ENCODE data around the gene PTPRN2.
"Not testable (repeated sequence)": the region's sequence is repeated elsewhere in the genome, so short reads cannot be mapped to it uniquely, and the experiment has no call there.

The PTPRN2 gene

DNA sequence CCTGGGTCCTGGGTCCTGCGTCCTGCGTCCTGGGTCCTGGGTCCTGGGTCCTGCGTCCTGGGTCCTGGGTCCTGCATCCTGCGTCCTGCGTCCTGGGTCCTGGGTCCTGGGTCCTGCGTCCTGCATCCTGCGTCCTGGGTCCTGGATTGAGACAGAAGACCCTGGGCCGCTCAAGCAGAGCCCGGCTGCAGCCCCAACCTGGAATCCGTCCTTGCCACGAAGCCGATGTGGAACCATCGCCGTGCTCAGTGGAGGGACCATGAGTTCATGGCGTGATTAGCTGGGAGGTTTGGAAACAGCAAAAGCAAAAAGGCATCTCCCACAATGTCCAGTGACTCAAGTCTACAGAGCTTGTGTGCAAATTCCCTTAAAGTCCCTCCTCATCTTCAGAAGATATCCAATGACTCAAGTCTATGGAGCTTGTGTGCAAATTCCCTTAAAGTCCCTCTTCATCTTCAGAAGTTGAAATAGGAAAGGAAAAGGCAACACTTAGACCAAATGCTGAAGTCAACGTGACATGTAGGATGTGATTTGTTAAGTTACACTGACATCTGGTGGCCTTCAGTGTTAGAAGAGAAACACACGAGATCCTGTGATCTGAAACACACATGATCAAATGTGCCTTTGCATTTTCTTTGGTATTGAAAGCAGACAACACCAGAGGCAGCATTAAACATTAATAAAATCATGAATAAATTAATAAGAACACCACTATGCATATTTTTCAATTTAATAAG lies 179.9 kb downstream of the PTPRN2 start:
- no peak overlapping the region for H3K9ac ChIP-seq (ENCODE audit: low read depth, low read length)
- no peaks in the 10 kb centered on the region for H3K9me3 ChIP-seq (ENCODE audit: control insufficient read depth, insufficient read depth, low read length)
- H3K4me1 ChIP-seq (ENCODE audit: insufficient read depth, low read length): no peaks in the 10 kb centered on the region
- no peaks in the 10 kb centered on the region for H3K36me3 ChIP-seq (ENCODE audit: insufficient read depth, low read length)

DNA sequence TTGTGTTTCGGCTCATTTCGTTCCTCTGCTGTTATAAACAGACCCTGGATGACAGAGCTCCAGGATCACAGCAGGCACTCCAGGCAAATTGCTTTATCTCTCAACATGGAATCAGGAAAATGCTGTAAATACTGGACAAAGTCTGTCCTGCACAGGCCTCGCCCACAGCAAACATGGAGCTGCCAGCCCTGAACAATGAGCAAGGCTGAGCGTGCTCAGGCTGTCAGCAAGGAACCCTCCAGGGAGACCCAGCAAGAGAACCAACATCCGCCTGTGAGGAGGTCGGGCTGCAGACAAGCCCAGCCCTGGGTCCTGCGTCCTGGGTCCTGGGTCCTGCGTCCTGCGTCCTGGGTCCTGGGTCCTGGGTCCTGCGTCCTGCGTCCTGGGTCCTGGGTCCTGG lies 180.8 kb downstream of the PTPRN2 start:
- Histone ChIP-seq H3K9ac (ENCODE audit: low read depth, low read length) (no peak overlapping the region), H3K36me3 (ENCODE audit: insufficient read depth, low read length) (no peaks in the 10 kb centered on the region), H3K4me1 (ENCODE audit: insufficient read depth, low read length) (no peaks in the 10 kb centered on the region), H3K9me3 (ENCODE audit: control insufficient read depth, insufficient read depth, low read length) (no peaks in the 10 kb centered on the region)

DNA sequence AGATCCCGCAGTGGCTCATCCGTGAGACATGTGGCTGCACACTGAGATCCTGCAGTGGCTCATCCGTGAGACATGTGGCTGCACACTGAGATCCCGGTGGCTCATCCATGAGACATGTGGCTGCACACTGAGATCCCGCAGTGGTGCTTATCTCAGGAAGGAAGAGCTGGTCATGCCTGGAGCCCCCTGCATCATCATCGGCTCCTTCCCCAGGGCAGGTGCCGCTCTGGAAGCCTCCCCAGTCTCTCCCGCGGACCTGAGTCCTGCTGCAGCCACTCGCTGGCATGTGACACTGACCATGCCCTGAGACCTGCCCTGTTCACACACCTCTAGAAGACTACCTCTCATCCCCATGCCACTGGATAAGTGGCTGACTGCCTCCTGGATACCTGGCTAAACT lies 181.3 kb downstream of the PTPRN2 start:
- Histone ChIP-seq H3K9ac (ENCODE audit: low read depth, low read length) (no peak overlapping the region), H3K9me3 (ENCODE audit: control insufficient read depth, insufficient read depth, low read length) (no peaks in the 10 kb centered on the region), H3K4me1 (ENCODE audit: insufficient read depth, low read length) (no peaks in the 10 kb centered on the region), H3K36me3 (ENCODE audit: insufficient read depth, low read length) (no peaks in the 10 kb centered on the region)

DNA sequence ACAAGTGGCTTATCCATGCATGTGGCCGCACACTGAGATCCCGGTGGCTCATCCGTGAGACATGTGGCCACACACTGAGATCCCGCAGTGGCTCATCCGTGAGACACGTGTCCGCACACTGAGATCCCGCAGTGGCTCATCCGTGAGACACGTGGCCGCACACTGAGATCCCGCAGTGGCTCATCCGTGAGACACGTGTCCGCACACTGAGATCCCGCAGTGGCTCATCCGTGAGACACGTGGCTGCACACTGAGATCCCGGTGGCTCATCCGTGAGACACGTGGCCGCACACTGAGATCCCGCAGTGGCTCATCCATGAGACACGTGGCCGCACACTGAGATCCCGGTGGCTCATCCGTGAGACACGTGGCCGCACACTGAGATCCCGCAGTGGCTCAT lies 181.9 kb downstream of the PTPRN2 start:
- H3K9me3 ChIP-seq (ENCODE audit: control insufficient read depth, insufficient read depth, low read length); H3K36me3 ChIP-seq (ENCODE audit: insufficient read depth, low read length); H3K9ac ChIP-seq (ENCODE audit: low read depth, low read length); H3K4me1 ChIP-seq (ENCODE audit: insufficient read depth, low read length): not testable (repeated sequence)

DNA sequence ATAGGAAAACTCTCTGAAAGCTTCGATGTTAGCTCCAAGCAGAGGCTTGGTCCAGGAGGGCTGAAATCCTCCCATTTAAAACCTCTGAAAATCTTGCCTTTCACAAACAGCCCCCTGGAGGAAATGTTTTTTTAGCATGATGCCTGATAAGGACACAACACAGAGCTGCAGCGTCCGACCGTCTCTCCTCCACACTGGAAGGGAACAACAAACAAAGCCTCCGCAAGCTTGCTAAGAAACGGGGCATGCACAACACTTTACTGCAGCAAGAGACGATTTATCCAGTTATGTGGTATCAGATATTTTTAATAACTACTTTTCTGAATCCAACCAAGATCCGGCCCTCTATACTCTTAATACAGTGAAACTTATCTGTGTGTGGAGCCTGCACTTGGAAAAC lies 182.3 kb downstream of the PTPRN2 start:
- H3K9ac ChIP-seq (ENCODE audit: low read depth, low read length): no peak overlapping the region
- H3K36me3 ChIP-seq (ENCODE audit: insufficient read depth, low read length): no peaks in the 10 kb centered on the region
- H3K4me1 ChIP-seq (ENCODE audit: insufficient read depth, low read length): no peaks in the 10 kb centered on the region
- no peaks in the 10 kb centered on the region for H3K9me3 ChIP-seq (ENCODE audit: control insufficient read depth, insufficient read depth, low read length)

DNA sequence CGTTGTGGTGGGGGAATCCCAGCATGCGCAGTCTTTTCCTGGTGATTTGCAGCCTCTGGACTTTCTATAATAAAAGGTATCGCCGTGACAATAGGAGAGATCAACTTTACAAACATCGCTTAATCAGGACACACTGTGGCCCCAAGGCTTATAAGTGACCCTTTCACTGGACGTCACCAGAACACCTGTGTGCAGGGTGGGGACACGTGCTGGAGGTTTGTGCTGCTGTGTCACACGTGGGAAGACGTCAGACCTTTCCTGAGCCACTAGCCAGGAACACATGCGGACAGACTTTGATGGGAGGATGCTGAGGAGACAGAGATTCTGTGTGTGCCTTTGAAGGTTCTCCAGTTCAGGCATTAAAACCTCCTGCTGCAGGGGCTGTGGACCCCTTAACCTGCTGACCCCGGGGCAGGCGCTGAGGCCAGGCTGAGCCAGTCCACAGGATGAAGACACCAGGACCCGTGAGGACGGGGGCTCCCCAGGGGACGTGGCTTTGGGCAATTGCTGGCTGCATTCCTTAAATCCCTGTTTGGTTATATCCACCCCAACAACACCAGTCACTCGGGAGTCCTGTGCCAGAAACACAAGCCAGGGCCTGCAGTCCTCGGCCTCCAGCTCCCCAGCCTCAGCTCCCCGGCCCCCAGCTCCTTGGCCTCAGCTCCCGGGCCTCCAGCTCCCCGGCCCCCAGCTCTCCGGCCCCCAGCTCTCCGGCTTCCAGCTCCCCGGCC lies 183.4 kb downstream of the PTPRN2 start:
- Histone ChIP-seq H3K9me3 (ENCODE audit: control insufficient read depth, insufficient read depth, low read length) (no peaks in the 10 kb centered on the region), H3K4me1 (ENCODE audit: insufficient read depth, low read length) (no peaks in the 10 kb centered on the region), H3K36me3 (ENCODE audit: insufficient read depth, low read length) (no peaks in the 10 kb centered on the region), H3K9ac (ENCODE audit: low read depth, low read length) (no peak overlapping the region)

DNA sequence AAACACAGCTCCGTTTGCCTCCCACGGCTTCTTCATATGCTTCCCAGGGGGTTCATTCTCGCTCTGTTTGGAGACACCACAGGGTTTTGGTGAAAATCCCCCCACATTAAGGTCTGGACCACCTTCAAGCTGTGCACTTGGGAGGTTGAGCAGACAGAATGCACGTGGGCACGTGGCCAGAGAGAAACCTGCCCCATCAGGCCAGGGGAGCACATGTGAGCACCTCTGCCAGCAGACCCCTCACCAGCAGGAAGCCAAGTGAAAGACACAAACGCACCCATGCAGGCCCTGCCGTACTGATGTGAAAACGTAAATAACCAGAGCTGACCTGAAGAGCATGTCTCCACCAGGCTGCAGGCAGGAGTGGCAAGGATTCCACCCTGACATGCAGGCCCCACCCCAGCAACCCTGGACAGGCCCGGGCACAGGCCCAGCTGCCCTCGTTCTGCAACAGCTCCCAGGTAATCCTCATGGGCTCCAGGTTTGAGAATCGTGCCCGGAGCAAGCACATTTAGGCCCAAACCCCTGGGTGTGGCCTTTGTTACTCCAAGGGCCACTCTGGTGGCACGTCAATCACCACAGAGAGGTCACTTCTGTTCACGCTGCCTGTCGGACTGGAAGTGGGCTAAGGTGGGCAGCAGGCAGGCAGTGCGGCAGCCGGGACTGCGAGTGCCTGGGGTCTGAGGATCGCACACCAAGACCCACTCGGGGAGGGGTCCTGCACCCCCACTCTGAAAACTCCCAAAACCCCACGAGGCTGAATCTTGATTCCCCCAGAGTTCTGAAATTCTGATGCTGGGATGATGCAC lies 184.4 kb downstream of the PTPRN2 start:
- no peaks in the 10 kb centered on the region for H3K36me3 ChIP-seq (ENCODE audit: insufficient read depth, low read length)
- H3K4me1 ChIP-seq (ENCODE audit: insufficient read depth, low read length): no peaks in the 10 kb centered on the region
- H3K9ac ChIP-seq (ENCODE audit: low read depth, low read length): no peak overlapping the region

DNA sequence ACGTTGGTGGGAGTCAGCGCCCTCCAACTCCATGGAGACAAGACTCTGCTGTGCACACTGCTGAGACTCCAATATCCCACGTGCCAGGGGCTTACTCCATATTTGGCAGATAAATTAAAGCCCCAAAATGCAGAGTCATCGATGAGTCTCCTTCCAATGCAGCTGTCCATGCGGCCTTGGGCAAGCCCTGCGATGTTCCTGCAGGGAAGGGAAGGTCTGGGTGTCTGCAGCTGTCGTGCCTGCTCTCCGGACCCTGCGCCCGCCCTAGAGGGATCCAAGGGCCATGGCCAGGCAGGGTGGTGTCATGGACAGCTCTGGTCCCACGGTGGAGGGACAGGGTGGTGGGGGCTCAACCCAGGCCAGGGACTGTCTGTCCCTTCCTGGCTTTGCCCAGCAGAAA lies 185.2 kb downstream of the PTPRN2 start:
- Histone ChIP-seq H3K36me3 (ENCODE audit: insufficient read depth, low read length) (no peaks in the 10 kb centered on the region), H3K4me1 (ENCODE audit: insufficient read depth, low read length) (no peaks in the 10 kb centered on the region), H3K9me3 (ENCODE audit: control insufficient read depth, insufficient read depth, low read length) (no peaks in the 10 kb centered on the region; the same call in 1 of the 2 replicates), H3K9ac (ENCODE audit: low read depth, low read length) (no peak overlapping the region)

More for the DNA sequence above, 184.4 kb downstream of the PTPRN2 start:
- no peaks in the 10 kb centered on the region; the same call in 1 of the 2 replicates for H3K9me3 ChIP-seq (ENCODE audit: control insufficient read depth, insufficient read depth, low read length)

DNA sequence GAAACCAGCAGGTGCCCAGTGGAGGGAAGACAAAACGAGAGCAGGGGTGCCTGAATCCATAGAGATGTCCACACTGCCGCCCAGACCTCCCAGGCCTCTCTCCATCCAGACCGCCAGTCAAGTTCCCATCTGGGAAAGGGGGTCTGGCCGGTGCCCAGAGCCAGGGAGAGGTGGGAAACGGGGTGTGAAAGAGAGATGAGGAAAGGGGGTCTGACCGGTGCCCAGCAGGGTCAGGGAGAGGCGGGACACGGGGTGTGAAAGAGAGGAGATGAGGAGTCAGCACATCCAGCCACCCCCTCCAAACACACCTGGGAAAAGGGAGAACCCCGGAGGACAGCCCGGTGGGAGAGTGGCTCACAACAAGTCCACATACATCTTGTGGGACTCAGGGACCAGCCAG lies 185.8 kb downstream of the PTPRN2 start:
- Histone ChIP-seq H3K9me3 (ENCODE audit: control insufficient read depth, insufficient read depth, low read length) (no peaks in the 10 kb centered on the region; the same call in 1 of the 2 replicates), H3K36me3 (ENCODE audit: insufficient read depth, low read length) (no peaks in the 10 kb centered on the region), H3K4me1 (ENCODE audit: insufficient read depth, low read length) (no peaks in the 10 kb centered on the region), H3K9ac (ENCODE audit: low read depth, low read length) (no peak overlapping the region)

DNA sequence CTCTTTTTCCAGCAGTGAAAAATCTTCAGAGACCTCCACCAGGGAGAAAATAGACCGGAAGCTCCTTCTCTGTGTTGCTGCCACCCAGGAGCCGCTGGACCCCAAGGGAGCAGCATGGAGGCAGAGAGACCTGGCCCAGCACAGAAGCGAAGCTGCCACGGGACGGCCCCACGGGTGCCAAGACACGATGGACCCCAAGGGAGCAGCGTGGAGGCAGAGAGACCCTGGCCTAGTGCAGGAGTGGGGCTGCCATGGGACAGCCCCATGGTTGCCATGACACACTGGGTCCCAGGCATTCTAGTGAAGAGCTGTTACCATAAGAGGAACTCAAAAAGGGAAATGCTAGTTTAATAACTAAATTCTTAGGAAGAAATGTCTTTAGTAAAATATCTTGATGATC lies 186.3 kb downstream of the PTPRN2 start:
- H3K9ac ChIP-seq (ENCODE audit: low read depth, low read length): no peak overlapping the region

DNA sequence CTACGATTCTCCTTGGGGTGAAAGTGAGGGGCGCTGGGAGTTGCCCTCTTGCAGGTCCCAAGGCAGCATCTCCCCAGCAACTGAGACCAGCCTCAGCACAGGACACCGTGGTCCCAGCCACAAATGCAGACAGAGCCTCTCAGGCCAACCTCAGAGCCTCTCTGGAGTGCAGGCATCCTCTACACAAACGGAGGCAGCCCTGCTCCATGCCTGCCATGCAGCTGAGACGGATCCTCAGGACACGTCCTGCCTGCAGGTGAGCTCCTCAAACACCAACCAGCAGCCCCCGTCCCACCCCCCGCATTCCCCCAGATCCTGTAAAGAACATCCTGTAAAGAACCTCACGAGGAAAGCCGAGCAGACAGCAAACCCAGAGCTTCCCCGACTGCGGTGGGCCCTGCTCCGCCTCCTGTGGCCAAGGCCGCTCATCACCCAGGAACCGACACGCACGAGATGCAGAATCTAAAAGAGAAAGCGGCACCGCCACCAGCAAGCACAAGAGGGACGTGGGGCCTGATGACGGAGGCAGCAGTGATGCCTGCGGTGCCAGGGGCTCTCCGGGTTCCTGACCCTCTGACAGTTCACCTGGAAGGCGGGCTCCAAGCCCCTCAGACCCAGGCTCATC lies 186.9 kb downstream of the PTPRN2 start:
- no peaks in the 10 kb centered on the region for H3K4me1 ChIP-seq (ENCODE audit: insufficient read depth, low read length)
- no peaks in the 10 kb centered on the region for H3K36me3 ChIP-seq (ENCODE audit: insufficient read depth, low read length)
- no peaks in the 10 kb centered on the region; the same call in 1 of the 2 replicates for H3K9me3 ChIP-seq (ENCODE audit: control insufficient read depth, insufficient read depth, low read length)
- no peak overlapping the region for H3K9ac ChIP-seq (ENCODE audit: low read depth, low read length)

More for the DNA sequence above, 186.3 kb downstream of the PTPRN2 start:
- no peaks in the 10 kb centered on the region for H3K36me3 ChIP-seq (ENCODE audit: insufficient read depth, low read length)
- H3K9me3 ChIP-seq (ENCODE audit: control insufficient read depth, insufficient read depth, low read length): no peaks in the 10 kb centered on the region; the same call in 1 of the 2 replicates
- no peaks in the 10 kb centered on the region for H3K4me1 ChIP-seq (ENCODE audit: insufficient read depth, low read length)

DNA sequence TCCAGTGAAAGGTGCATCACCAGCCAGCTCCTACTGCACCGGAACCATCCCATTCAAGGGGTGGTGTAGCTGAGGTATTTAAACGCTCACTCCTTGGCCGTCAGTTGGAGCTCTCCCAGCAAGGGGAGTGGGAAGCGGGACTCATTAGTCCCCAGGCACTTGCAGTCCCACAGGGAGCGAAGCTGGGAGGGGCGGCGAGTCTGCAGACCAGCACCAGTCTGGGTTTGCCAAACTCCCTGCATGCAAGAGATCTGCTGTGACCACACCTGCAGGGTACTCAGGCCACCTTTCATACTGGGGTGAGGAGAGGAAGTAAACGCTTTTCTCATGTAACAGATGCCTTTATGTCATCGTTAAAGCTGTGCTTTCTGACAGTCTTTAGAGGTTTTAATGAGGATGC lies 187.9 kb downstream of the PTPRN2 start:
- Histone ChIP-seq H3K9ac (ENCODE audit: low read depth, low read length) (no peak overlapping the region), H3K36me3 (ENCODE audit: insufficient read depth, low read length) (no peaks in the 10 kb centered on the region), H3K4me1 (ENCODE audit: insufficient read depth, low read length) (no peaks in the 10 kb centered on the region), H3K9me3 (ENCODE audit: control insufficient read depth, insufficient read depth, low read length) (no peaks in the 10 kb centered on the region; the same call in 1 of the 2 replicates)

DNA sequence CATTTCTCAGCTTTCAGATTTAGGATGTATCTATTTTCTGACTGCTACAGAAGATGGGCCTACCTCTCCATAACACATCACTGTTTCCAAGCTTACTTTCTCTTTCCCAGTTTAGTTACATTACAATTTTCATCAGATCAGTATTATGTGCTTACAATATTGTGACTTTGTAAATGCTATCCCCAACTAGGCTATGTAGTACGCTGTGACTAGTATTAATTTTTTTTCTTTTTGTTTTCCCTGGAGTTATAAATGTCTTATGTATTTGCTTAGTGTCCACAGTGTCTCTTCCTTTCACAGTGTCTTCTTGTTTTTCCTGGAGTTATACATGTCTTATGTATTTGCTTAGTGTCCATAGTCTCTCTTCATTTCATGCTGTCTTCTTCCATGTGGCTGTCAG lies 188.9 kb downstream of the PTPRN2 start:
- Histone ChIP-seq H3K9me3 (ENCODE audit: control insufficient read depth, insufficient read depth, low read length) (no peaks in the 10 kb centered on the region; the same call in 1 of the 2 replicates), H3K9ac (ENCODE audit: low read depth, low read length) (no peak overlapping the region), H3K36me3 (ENCODE audit: insufficient read depth, low read length) (no peaks in the 10 kb centered on the region), H3K4me1 (ENCODE audit: insufficient read depth, low read length) (no peaks in the 10 kb centered on the region)

DNA sequence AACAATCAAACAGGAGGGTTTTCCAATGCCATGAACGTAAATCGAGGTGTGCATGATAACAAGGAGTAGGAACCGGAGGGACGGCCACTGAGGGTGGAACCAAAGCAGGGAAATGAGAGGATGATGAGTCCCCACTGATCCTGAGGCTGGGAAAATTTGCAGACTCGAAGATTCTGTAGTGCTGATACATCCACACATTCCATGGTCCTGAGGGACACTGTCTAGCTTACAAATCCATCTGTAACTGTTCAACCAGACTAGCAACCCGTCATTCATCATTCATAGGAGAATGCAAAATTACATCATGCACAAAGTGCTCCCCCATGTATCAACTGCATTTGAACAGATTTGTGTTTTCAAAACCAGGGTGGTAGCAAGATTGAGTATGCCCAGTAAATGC lies 189.7 kb downstream of the PTPRN2 start:
- Histone ChIP-seq H3K9ac (ENCODE audit: low read depth, low read length) (no peak overlapping the region), H3K36me3 (ENCODE audit: insufficient read depth, low read length) (no peaks in the 10 kb centered on the region), H3K4me1 (ENCODE audit: insufficient read depth, low read length) (no peaks in the 10 kb centered on the region), H3K9me3 (ENCODE audit: control insufficient read depth, insufficient read depth, low read length) (no peaks in the 10 kb centered on the region; the same call in 1 of the 2 replicates)

All from ES-I3 (cell line).